T-cell (primary cell): Measurements from ENCODE around the gene NIP7. TPM values are rescaled to one million over a fixed set of nuclear protein-coding genes. Genes with fewer than 3 reads are reported as not detected.

Experiments
- ATAC-seq, 4 experiments: fragments of 200-7000 bp in 3 of 4; fragments of 150-1000 bp in 1 of 4; cut with Tn5 transposase; replicated peaks in 1 of 4; 1 replicate in 3 of 4; 2 replicates in 1 of 4; pipeline ENCODE4 v1.10.0; 2021; ENCODE audit warnings: moderate library complexity in 3 of 4, mild to moderate bottlenecking in 2 of 4, moderate number of reproducible peaks in 1 of 4
- CTCF ChIA-PET, 2 donors: fragments of 300-600 bp; sonication (Branson Sonifier 250); formaldehyde crosslinking; loops; one replicate each; lab custom pipeline; 2022; ENCODE audit warnings: antibody characterized with exemption in 2 of 2; lab: Charles Lee
- POLR2A ChIA-PET, 2 donors: fragments of 300-600 bp; sonication (Branson Sonifier 250); formaldehyde crosslinking; loops; one replicate each; lab custom pipeline; 2022; ENCODE audit warnings: antibody characterized with exemption in 2 of 2; lab: Charles Lee
- DNase-seq, 35 experiments: peaks; one replicate each; pipeline versions ENCODE4 v3.0.0 to v3.0.0-alpha.2; 2013 to 2023
- H3K27ac ChIP-seq: one replicate; pipeline ENCODE4 v1.5.1; 2013; ENCODE audit warnings: low read length
- H3K27me3 ChIP-seq, 2 experiments: replicated peaks in 1 of 2; 1 replicate in 1 of 2; 2 replicates in 1 of 2; pipeline versions ENCODE4 v1.6.1 to v1.7.0; 2013; ENCODE audit warnings: low read length in 1 of 2, mixed read lengths in 1 of 2; ENCODE audit not compliant: control insufficient read depth in 2 of 2, insufficient read depth in 2 of 2; ENCODE audit errors: extremely low read depth in 1 of 2
- H3K36me3 ChIP-seq, 2 donors: 1 replicate in 1 of 2; 2 replicates in 1 of 2; pipeline versions ENCODE4 v1.6.1 to v1.7.0; 2013; ENCODE audit warnings: low read length in 1 of 2; ENCODE audit not compliant: control insufficient read depth in 2 of 2, insufficient read depth in 1 of 2; ENCODE audit errors: extremely low read depth in 1 of 2
- H3K4me1 ChIP-seq, 2 experiments: 1 replicate in 1 of 2; 2 replicates in 1 of 2; pipeline versions ENCODE4 v1.6.1 to v1.7.0; 2013; ENCODE audit warnings: low read length in 2 of 2, mixed read lengths in 1 of 2; ENCODE audit not compliant: insufficient read depth in 2 of 2, control insufficient read depth in 1 of 2; ENCODE audit errors: extremely low read depth in 1 of 2
- H3K4me3 ChIP-seq, 2 donors: 1 replicate in 1 of 2; 2 replicates in 1 of 2; pipeline versions ENCODE4 v1.5.1 to v1.7.0; 2013; ENCODE audit warnings: mild to moderate bottlenecking in 2 of 2, low read length in 1 of 2, moderate library complexity in 1 of 2; ENCODE audit not compliant: control insufficient read depth in 1 of 2; ENCODE audit errors: extremely low read depth in 1 of 2
- H3K9me3 ChIP-seq: 2 replicates; pipeline ENCODE4 v1.7.0; 2013
- H3K27ac Mint-ChIP-seq, 2 donors: one replicate each; pipeline ENCODE4 v1.8.0; 2020 to 2021; ENCODE audit warnings: mild to moderate bottlenecking in 2 of 2, mixed read lengths in 2 of 2
- H3K27me3 Mint-ChIP-seq, 2 donors: one replicate each; pipeline ENCODE4 v1.8.0; 2021 to 2022; ENCODE audit warnings: mixed read lengths in 2 of 2
- H3K36me3 Mint-ChIP-seq: one replicate; pipeline ENCODE4 v1.8.0; 2021; ENCODE audit warnings: mixed read lengths
- H3K4me1 Mint-ChIP-seq, 3 donors: one replicate each; pipeline ENCODE4 v1.8.0; 2020 to 2022; ENCODE audit warnings: mixed read lengths in 3 of 3, mild to moderate bottlenecking in 1 of 3
- H3K4me3 Mint-ChIP-seq, 3 donors: one replicate each; pipeline ENCODE4 v1.8.0; 2020 to 2022; ENCODE audit warnings: mild to moderate bottlenecking in 3 of 3, mixed read lengths in 3 of 3, moderate library complexity in 3 of 3
- H3K9me3 Mint-ChIP-seq, 3 donors: one replicate each; pipeline ENCODE4 v1.8.0; 2020 to 2022; ENCODE audit warnings: mixed read lengths in 3 of 3
- WGBS: methylation state at CpG from one replicate; pipeline ENCODE4 v1.1.5; 2013; ENCODE audit warnings: missing lambda C conversion rate; ENCODE audit not compliant: insufficient coverage; 5-methylcytosine and 5-hydroxymethylcytosine counted together
- total RNA-seq, 35 experiments: library from RNA in 6 of 35; stranded (reverse) in 6 of 35; fragments of 120-200 nt in 1 of 35; gene quantifications; one replicate each; pipeline versions ENCODE4 v1.2.1 to v1.2.4 and lab custom pipeline; 2013 to 2026

Gene NIP7
- total RNA-seq, 5 donors from 2014 or later (not counting 1 experiment from before 2014, with no cell fraction given) = 23.7 to 32.9 (median 29.6) TPM

GRCh38 chr16:69329369-69330285 is 9.9 kb upstream of the NIP7 start:
- peaks cover 44 to 61% (median 57%) of the 10 kb centered on the region in 3 donors for H3K4me1 Mint-ChIP-seq
- CTCF ChIA-PET = interaction anchor here in 1 of 2 donors (1.3 kb wide), 1 partner anchor 10 kb away, joined by 3 read pairs; no protein-coding TSS in a partner anchor
- peak overlapping the region; percentile 72 to 78 (median 76) for H3K4me3 Mint-ChIP-seq
- H3K9me3 Mint-ChIP-seq = no peaks in the 10 kb centered on the region
- peaks cover 20% of the 10 kb centered on the region for H3K36me3 Mint-ChIP-seq
- POLR2A ChIA-PET = no interaction called here
- WGBS = 10% methylated on average over 74 of the region's 77 CpGs
- Histone ChIP-seq H3K9me3 (no peaks in the 10 kb centered on the region), H3K4me3 (peak overlapping the region; percentile 50 to 78), H3K27ac (no peak overlapping the region), H3K27me3 (no peaks in the 10 kb centered on the region), H3K36me3 (peaks cover 3 to 43% of the 10 kb centered on the region in 2 donors), H3K4me1 (peaks cover 18 to 55% of the 10 kb centered on the region in 2 experiments)
- peak overlapping the region in 1 of 2 donors; percentile 39 for H3K27ac Mint-ChIP-seq
- no peaks in the 10 kb centered on the region for H3K27me3 Mint-ChIP-seq
- peak; percentile 59 to 64 (median 62) for ATAC-seq
- DNase-seq = peak in 25 of 35 experiments; percentile 17 to 65 (median 32)

DNA sequence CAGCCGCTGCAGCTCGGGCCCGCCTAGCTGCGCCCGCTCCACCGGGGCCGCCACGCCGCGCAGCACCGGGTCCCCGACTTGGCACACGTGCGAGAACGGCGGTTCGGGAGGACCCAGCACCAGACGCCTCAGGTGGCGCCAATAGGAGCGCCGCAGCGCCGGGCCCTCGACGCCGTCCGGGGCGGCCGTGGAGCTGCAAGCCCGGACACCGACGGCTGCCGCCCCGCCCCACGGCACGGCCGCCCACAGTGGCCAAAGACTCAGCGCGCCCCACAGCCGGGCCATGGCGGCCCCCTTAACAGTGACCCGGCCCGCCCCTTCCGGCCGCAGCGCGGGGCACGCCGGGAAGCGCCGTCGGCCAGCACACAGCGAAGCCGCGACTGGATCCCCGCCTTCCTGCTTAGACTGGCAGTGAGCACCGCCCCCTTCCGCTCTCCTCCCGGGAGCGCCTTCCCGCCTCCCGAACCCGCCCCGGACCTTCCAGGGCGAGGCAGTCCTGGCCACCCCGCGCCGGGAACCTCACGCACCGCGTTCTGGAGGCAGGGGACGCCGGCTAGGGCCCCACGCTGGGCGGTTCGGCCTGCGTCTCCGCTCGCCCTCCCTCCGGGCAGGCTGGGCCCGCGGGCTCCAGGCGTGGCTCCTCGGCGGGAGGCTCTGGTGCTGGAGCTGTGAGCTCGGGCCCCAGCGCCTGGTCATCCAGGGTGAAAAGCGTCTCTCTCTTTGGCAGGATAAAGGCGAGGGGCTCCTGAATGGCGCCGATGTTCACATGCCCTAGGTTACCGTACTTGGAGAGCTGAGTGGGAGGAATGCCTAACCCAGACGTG is 9.1 kb upstream of the NIP7 start, which contains the start of gene PDF:
Gene PDF, minus strand, starts transcription at position 303 of the 824 bp plus-strand sequence. Its CDS starts 18 bp downstream, at position 285.
- ATAC-seq (peak; percentile 93 to 95 (median 95)), DNase-seq (peak; percentile 44 to 88 (median 66))
- H3K9me3 ChIP-seq = no peaks in the 10 kb centered on the region
- H3K36me3 ChIP-seq = peaks cover 7 to 47% of the 10 kb centered on the region in 2 donors
- H3K27me3 ChIP-seq = no peaks in the 10 kb centered on the region
- CTCF ChIA-PET = interaction anchor here in 1 of 2 donors (0.7 kb wide), 1 partner anchor 11 kb away, joined by 4 read pairs; no protein-coding TSS in a partner anchor
- POLR2A ChIA-PET = no interaction called here
- peaks cover 20% of the 10 kb centered on the region for H3K36me3 Mint-ChIP-seq
- under 1% methylated on average over 88 of the region's 93 CpGs for WGBS
- H3K27ac ChIP-seq = peak within 1 kb of the TSS; percentile 8
- no peaks in the 10 kb centered on the region for H3K9me3 Mint-ChIP-seq
- peak within 1 kb of the TSS; percentile 50 to 78 for H3K4me3 ChIP-seq
- H3K4me1 ChIP-seq = peaks cover 18 to 53% of the 10 kb centered on the region in 2 experiments
- peak within 1 kb of the TSS; percentile 66 to 74 for H3K27ac Mint-ChIP-seq
- H3K4me1 Mint-ChIP-seq = peaks cover 38 to 58% (median 54%) of the 10 kb centered on the region in 3 donors
- no peaks in the 10 kb centered on the region for H3K27me3 Mint-ChIP-seq
- peak within 1 kb of the TSS; percentile 72 to 80 (median 76) for H3K4me3 Mint-ChIP-seq

- H3K9me3 Mint-ChIP-seq = no peaks in the 10 kb centered on the region
- POLR2A ChIA-PET = no interaction called here
Measured at GRCh38 chr16:69334696-69335095, 4.9 kb upstream of the NIP7 start.

DNA sequence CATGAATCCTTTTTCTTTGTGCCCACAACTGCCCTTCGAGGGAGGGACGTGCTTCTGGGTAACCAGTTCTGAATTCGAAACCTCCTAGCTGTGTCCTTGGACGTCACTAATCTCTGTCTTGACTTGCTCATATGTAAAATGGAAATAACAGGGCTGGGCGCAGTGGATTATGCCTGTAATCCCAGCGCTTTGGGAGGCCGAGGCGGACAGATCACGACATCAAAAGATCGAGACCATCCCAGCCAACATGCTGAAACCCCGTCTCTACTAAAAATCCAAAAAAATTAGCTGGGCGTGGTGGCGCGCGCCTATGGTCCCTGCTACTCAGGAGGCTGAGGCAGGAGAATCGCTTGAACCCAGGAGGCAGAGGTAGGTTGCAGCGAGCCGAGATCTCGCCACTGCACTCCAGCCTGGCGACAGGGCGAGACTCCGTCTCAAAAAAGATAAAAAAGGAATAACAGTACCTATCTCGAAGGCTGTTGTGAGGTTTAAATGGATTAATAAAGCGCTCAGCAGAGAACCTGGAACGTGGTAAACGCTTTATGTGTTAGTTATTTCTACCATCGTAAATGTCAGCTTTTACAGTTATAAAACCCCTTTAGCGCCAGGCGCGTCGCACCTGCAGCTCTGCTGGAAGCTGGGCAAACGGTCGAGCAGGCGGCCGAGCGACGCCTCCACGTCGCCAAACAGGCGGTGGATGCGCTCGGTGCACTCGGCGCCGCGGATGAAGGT is 849 bp upstream of the NIP7 start:
- Histone ChIP-seq H3K9me3 (no peaks in the 10 kb centered on the region), H3K27me3 (no peaks in the 10 kb centered on the region), H3K36me3 (peaks cover 7 to 48% of the 10 kb centered on the region in 2 donors), H3K4me1 (peaks cover 9 to 39% of the 10 kb centered on the region in 2 experiments), H3K4me3 (peak overlapping the region; percentile 87 to 88), H3K27ac (peak overlapping the region; percentile 68)
- 18% methylated on average over 35 of the region's 46 CpGs for whole genome bisulfite sequencing
- Mint-ChIP-seq H3K36me3 (peaks cover 43% of the 10 kb centered on the region), H3K27ac (peak overlapping the region; percentile 92 to 97), H3K27me3 (no peaks in the 10 kb centered on the region), H3K4me1 (peaks cover 55 to 57% (median 57%) of the 10 kb centered on the region in 3 donors), H3K4me3 (peak overlapping the region; percentile 98 to 100 (median 100)), H3K9me3 (no peaks in the 10 kb centered on the region)
- peak in 2 of 35 experiments; percentile 43 to 60 for DNase-seq
- peak in 1 of 4 experiments; percentile 5 for ATAC-seq
- POLR2A ChIA-PET = no interaction called here
- CTCF ChIA-PET = interaction anchor here in 1 of 2 donors (0.6 kb wide), 1 partner anchor 1398 kb away, joined by 4 read pairs; no protein-coding TSS in a partner anchor

More at GRCh38 chr16:69334696-69335095, 4.9 kb upstream of the NIP7 start:
- Histone ChIP-seq H3K4me3 (no peak overlapping the region), H3K9me3 (no peaks in the 10 kb centered on the region), H3K4me1 (peaks cover 4 to 43% of the 10 kb centered on the region in 2 experiments), H3K36me3 (peaks cover 4 to 44% of the 10 kb centered on the region in 2 donors), H3K27me3 (no peaks in the 10 kb centered on the region), H3K27ac (no peak overlapping the region)
- H3K4me3 Mint-ChIP-seq = no peak overlapping the region
- no peak overlapping the region for H3K27ac Mint-ChIP-seq
- 100% methylated on average over 7 of the region's 9 CpGs for WGBS
- CTCF ChIA-PET = no interaction called here
- ATAC-seq (no peak), DNase-seq (no peak)
- H3K4me1 Mint-ChIP-seq = peaks cover 48 to 50% (median 49%) of the 10 kb centered on the region in 3 donors
- peaks cover 34% of the 10 kb centered on the region for H3K36me3 Mint-ChIP-seq
- no peaks in the 10 kb centered on the region for H3K27me3 Mint-ChIP-seq

- Histone ChIP-seq H3K36me3 (peaks cover 4 to 38% of the 10 kb centered on the region in 2 donors), H3K27ac (peak overlapping the region; percentile 74), H3K27me3 (no peaks in the 10 kb centered on the region), H3K4me3 (peak overlapping the region; percentile 87 to 88), H3K4me1 (peaks cover 9 to 31% of the 10 kb centered on the region in 2 experiments), H3K9me3 (no peaks in the 10 kb centered on the region)
- Mint-ChIP-seq H3K27ac (peak overlapping the region; percentile 97 to 100), H3K27me3 (no peaks in the 10 kb centered on the region), H3K4me1 (peaks cover 48 to 57% (median 50%) of the 10 kb centered on the region in 3 donors), H3K4me3 (peak overlapping the region; percentile 98 to 100 (median 100)), H3K9me3 (no peaks in the 10 kb centered on the region), H3K36me3 (peaks cover 32% of the 10 kb centered on the region)
- ATAC-seq (no peak), DNase-seq (peak in 1 of 35 experiments; percentile 37)
- ChIA-PET CTCF (interaction anchor here in 1 of 2 donors (0.5 to 0.8 kb wide), 5 partner anchors 11 to 415 kb away, joined by 3 read pairs; partner anchors contain the start of gene NOB1), POLR2A (interaction anchor here (0.5 to 0.6 kb wide), 4 partner anchors 38 to 1949 kb away, joined by 3 to 12 read pairs (median 4); partner anchors contain the start of genes AARS1 (in 1 of the 2) and CMTR2 (in 1 of the 2))
- WGBS = 1% methylated on average over 7 of the region's 16 CpGs
Measured at GRCh38 chr16:69340095-69340644, 598 bp downstream of the NIP7 start.
